K562 (cell line): Measurements from ENCODE around the gene INTS4. TPM values are rescaled to one million over a fixed set of nuclear protein-coding genes. Genes with fewer than 3 reads are reported as not detected.
A peak's percentile ranks its signal among the peaks of the same experiment; 100 is the strongest.

ENCODE experiments used
- BCLAF1 ChIP-seq, 2 experiments: fragments of 450-650 bp in 1 of 2; IDR thresholded peaks; 2 replicates each; pipeline ENCODE4 v1.6.1; 2011 to 2017; ENCODE audit warnings: low read depth in 2 of 2, antibody characterized with exemption in 1 of 2, borderline replicate concordance in 1 of 2, low read length in 1 of 2, mild to moderate bottlenecking in 1 of 2, mixed read lengths in 1 of 2; ENCODE audit not compliant: control insufficient read depth in 1 of 2
- CREB5 ChIP-seq: fragments of 250-450 bp; sonication (Bioruptor Pico); IDR thresholded peaks from 2 replicates; pipeline ENCODE4 v1.5.0; 2020; ENCODE audit warnings: mild to moderate bottlenecking
- DLX4 ChIP-seq: fragments of 250-450 bp; sonication (Bioruptor Pico); IDR thresholded peaks from 2 replicates; pipeline ENCODE4 v1.6.1; 2021; ENCODE audit warnings: mild to moderate bottlenecking
- ELF1 ChIP-seq: fragments of 200-800 bp; sonication (Bioruptor generic); IDR thresholded peaks from 2 replicates; pipeline ENCODE4 v1.6.1; 2016; ENCODE audit warnings: missing genetic modification characterization, missing compliant biosample characterization
- PHB ChIP-seq: fragments of 250-450 bp; sonication (Bioruptor Pico); IDR thresholded peaks from 2 replicates; pipeline ENCODE4 v1.5.0; 2021
- PML ChIP-seq: IDR thresholded peaks from 2 replicates; pipeline ENCODE4 v1.6.1; 2012; ENCODE audit warnings: low read length, inconsistent platforms
- POLR2B ChIP-seq: fragments of 450-650 bp; IDR thresholded peaks from 2 replicates; pipeline ENCODE4 v1.6.1; 2018; ENCODE audit warnings: low read depth; ENCODE audit not compliant: partially characterized antibody
- POLR2G ChIP-seq: fragments of 200-400 bp; formaldehyde crosslinking; IDR thresholded peaks from 2 replicates; pipeline ENCODE4 v1.6.1; 2017; ENCODE audit warnings: low read depth, mild to moderate bottlenecking, antibody characterized with exemption, low read length, moderate library complexity
- PYGO2 ChIP-seq: fragments of 450-650 bp; IDR thresholded peaks from 2 replicates; pipeline ENCODE4 v1.6.1; 2016; ENCODE audit warnings: mild to moderate bottlenecking, missing genetic modification characterization, moderate library complexity, missing compliant biosample characterization
- THRA ChIP-seq: fragments of 450-650 bp; IDR thresholded peaks from 2 replicates; pipeline ENCODE4 v1.6.1; 2017; ENCODE audit warnings: mild to moderate bottlenecking, moderate library complexity
- ZHX1 ChIP-seq: fragments of 150-350 bp; conservative IDR thresholded peaks from 2 replicates; pipeline ENCODE4 v1.6.1; 2014; ENCODE audit warnings: low read length
- ZNF134 ChIP-seq: fragments of 250-450 bp; sonication (Bioruptor Pico); conservative IDR thresholded peaks from 2 replicates; pipeline ENCODE4 v1.4.0; 2020
- ZNF280B ChIP-seq: fragments of 250-450 bp; sonication (Bioruptor Pico); IDR thresholded peaks from 2 replicates; pipeline ENCODE4 v1.5.1; 2021; ENCODE audit warnings: mild to moderate bottlenecking
- polyA plus RNA-seq, 8 experiments: library from polyadenylated mRNA; depleted of rRNA in 4 of 8; stranded (reverse) in 5 of 8; unstranded in 3 of 8; fragments of >200 nt; fragmentation: Nextera tagmentation in 2 of 8; fragmentation: Illumina TruSeq in 1 of 8; extraction: Ambion mirVana in 2 of 8; extraction: Trizol in 1 of 8; gene quantifications; 2 replicates each; pipeline versions ENCODE4 v1.2.1 to v1.2.3, GENCODE V29; 2011 to 2014; ENCODE audit warnings: inconsistent platforms in 1 of 8, missing spikeins in 1 of 8
- total RNA-seq, 7 experiments: library from RNA; depleted of rRNA in 6 of 7; stranded (reverse); fragments of >200 nt in 6 of 7; fragmentation: Illumina TruSeq in 2 of 7; extraction: Trizol in 2 of 7; gene quantifications; 2 replicates each; pipeline versions ENCODE4 v1.2.1 to v1.2.3, GENCODE V29; 2011 to 2021; ENCODE audit warnings: low replicate concordance in 1 of 7

Gene INTS4
- total and polyA plus RNA-seq, 9 of the 15 experiments (the other 6 are each of a cell fraction or from before 2014, with no cell fraction given): 28.4 to 53.4 (median 44.5) TPM

- no peak for TF ChIP-seq CREB5 (CRISPR knock-in tag)
- TF ChIP-seq ZNF134 (CRISPR knock-in tag): no peak
- TF ChIP-seq PHB (CRISPR knock-in tag): no peak
- no peak for TF ChIP-seq DLX4 (CRISPR knock-in tag)
- TF ChIP-seq THRA: no peak
- peak; percentile 71; the same call in 1 of the 2 replicates for TF ChIP-seq PML
- no peak for TF ChIP-seq ZHX1
- peak; percentile 58 for TF ChIP-seq POLR2B
- peak in 1 of 2 experiments; percentile 72; a peak in 1 of 4 replicates for TF ChIP-seq BCLAF1 (IDR thresholded peaks at IDR 0.05; ENCODE audit: borderline replicate concordance in 1 of 2, control insufficient read depth in 1 of 2, low read depth in 2 of 2, low read length in 1 of 2)
- peak; percentile 94 for TF ChIP-seq ELF1 (tag)
- TF ChIP-seq POLR2G: peak; percentile 87
- TF ChIP-seq ZNF280B (CRISPR knock-in tag): no peak
- TF ChIP-seq PYGO2 (tag): 0 out of 2 replicates have a peak, but pooled peaks have one; percentile 26
Measured at GRCh38 chr11:77994434-77995362, at the start of gene INTS4 (continued).
